HFFc6 (cell line): ENCODE results near the gene DICER1. TPM values are rescaled to one million over a fixed set of nuclear protein-coding genes. Genes with fewer than 3 reads are reported as not detected.

Experiments used
- DNase-seq: peaks from one replicate; pipeline ENCODE4 v3.0.0-alpha.2; 2018
- H3K27ac Mint-ChIP-seq: 2 replicates; pipeline ENCODE4 v1.8.0; 2020; ENCODE audit warnings: mild to moderate bottlenecking, mixed read lengths
- H3K27me3 Mint-ChIP-seq: 2 replicates; pipeline ENCODE4 v1.8.0; 2021; ENCODE audit warnings: mild to moderate bottlenecking, moderate library complexity, mixed read lengths; ENCODE audit not compliant: insufficient read depth
- H3K36me3 Mint-ChIP-seq: 2 replicates; pipeline ENCODE4 v1.8.0; 2021; ENCODE audit warnings: low read depth, mixed read lengths
- H3K4me1 Mint-ChIP-seq: 2 replicates; pipeline ENCODE4 v1.8.0; 2020; ENCODE audit warnings: low read depth, mixed read lengths
- H3K4me3 Mint-ChIP-seq: 2 replicates; pipeline ENCODE4 v1.8.0; 2020; ENCODE audit warnings: mild to moderate bottlenecking, moderate library complexity, mixed read lengths
- H3K9me3 Mint-ChIP-seq: 2 replicates; pipeline ENCODE4 v1.8.0; 2020; ENCODE audit warnings: mild to moderate bottlenecking, mixed read lengths
- total RNA-seq, 6 experiments: library from RNA; stranded (reverse); fragmentation: NEBNext Ultra II Directional; extraction: Animal tissue kit (Norgen Biotek cat#: 25700); gene quantifications; 2 replicates in 1 of 6; 3 replicates in 5 of 6; pipeline ENCODE4 v1.2.3, GENCODE V29; 2021
- TF ChIP-seq, protein P1 (sequence below): fragments of 200-600 bp; sonication (generic); IDR thresholded peaks from 2 replicates; pipeline ENCODE4 v1.5.0; 2021; ENCODE audit warnings: antibody characterized with exemption, mild to moderate bottlenecking

Gene DICER1
- total RNA-seq, 6 experiments from 2014 or later, result 34.0 to 40.0 (median 37.6) TPM

DNA sequence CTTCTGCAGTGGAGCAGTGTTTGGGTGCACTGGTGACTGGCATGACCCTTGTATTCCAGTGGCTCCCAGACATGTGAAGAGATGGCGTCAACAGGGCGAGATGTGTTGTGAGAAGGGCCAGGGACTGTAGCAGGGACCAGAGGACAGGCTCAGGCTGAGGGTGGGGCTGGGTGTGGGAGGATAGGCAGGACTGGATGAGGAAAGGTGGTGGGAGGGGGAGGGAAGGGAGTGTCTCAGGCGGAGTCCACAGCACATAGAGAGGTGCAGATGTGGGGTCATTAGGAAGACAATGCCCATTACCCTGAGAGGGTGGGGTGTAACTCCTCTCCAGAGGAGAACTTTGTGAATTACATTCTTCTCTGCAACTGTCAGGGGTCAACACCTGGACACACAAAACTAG lies 78.5 kb downstream of the DICER1 start:
- Mint-ChIP-seq H3K4me1 (no peaks in the 10 kb centered on the region), H3K36me3 (no peaks in the 10 kb centered on the region), H3K4me3 (no peak overlapping the region), H3K9me3 (no peaks in the 10 kb centered on the region), H3K27ac (no peak overlapping the region), H3K27me3 (peaks cover 6% of the 10 kb centered on the region)
- DNase-seq, result no peak
- TF ChIP-seq, protein P1, sequence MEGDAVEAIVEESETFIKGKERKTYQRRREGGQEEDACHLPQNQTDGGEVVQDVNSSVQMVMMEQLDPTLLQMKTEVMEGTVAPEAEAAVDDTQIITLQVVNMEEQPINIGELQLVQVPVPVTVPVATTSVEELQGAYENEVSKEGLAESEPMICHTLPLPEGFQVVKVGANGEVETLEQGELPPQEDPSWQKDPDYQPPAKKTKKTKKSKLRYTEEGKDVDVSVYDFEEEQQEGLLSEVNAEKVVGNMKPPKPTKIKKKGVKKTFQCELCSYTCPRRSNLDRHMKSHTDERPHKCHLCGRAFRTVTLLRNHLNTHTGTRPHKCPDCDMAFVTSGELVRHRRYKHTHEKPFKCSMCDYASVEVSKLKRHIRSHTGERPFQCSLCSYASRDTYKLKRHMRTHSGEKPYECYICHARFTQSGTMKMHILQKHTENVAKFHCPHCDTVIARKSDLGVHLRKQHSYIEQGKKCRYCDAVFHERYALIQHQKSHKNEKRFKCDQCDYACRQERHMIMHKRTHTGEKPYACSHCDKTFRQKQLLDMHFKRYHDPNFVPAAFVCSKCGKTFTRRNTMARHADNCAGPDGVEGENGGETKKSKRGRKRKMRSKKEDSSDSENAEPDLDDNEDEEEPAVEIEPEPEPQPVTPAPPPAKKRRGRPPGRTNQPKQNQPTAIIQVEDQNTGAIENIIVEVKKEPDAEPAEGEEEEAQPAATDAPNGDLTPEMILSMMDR, result no peak

DNA sequence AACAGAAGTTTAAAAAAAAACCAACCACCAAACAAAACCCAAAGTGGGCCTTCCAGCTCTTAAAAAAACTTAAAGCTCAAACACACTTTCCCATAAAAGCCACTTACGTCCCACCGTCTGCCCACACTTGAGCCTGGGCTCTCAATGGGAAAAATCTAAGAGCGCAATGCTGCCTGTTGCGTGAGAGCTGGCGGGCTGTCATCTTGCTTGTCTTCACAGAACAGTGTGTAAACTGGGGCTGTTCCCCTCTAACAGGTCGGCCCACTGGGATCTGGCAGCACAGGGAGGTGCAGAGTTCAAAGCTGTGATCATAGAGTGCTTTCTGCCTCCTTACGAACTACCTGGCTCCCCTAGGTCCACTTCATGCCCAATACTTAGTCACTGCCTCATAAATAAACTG lies 80.0 kb downstream of the DICER1 start:
- peaks cover 11% of the 10 kb centered on the region for H3K27me3 Mint-ChIP-seq
- no peak overlapping the region for H3K4me3 Mint-ChIP-seq
- DNase-seq, result no peak
- H3K27ac Mint-ChIP-seq, result no peak overlapping the region
- no peaks in the 10 kb centered on the region for H3K4me1 Mint-ChIP-seq
- TF ChIP-seq, protein P1, result no peak
- no peaks in the 10 kb centered on the region for H3K9me3 Mint-ChIP-seq
- no peaks in the 10 kb centered on the region for H3K36me3 Mint-ChIP-seq

GRCh38 chr14:95075789-95076188 lies 81.5 kb downstream of the DICER1 start:
- TF ChIP-seq, protein P1, result no peak
- Mint-ChIP-seq H3K27me3 (peaks cover 22% of the 10 kb centered on the region), H3K4me1 (no peaks in the 10 kb centered on the region), H3K27ac (no peak overlapping the region), H3K36me3 (no peaks in the 10 kb centered on the region), H3K4me3 (no peak overlapping the region), H3K9me3 (no peaks in the 10 kb centered on the region)
- no peak for DNase-seq

- TF ChIP-seq, protein P1, result no peak
- Mint-ChIP-seq H3K36me3 (no peaks in the 10 kb centered on the region), H3K9me3 (no peaks in the 10 kb centered on the region), H3K4me3 (no peak overlapping the region), H3K27ac (no peak overlapping the region), H3K4me1 (no peaks in the 10 kb centered on the region), H3K27me3 (peaks cover 26% of the 10 kb centered on the region)
- DNase-seq, result no peak
Measured at GRCh38 chr14:95073947-95074346, 83.4 kb downstream of the DICER1 start.

- Mint-ChIP-seq H3K9me3 (no peaks in the 10 kb centered on the region), H3K36me3 (no peaks in the 10 kb centered on the region), H3K4me1 (no peaks in the 10 kb centered on the region), H3K27ac (no peak overlapping the region), H3K4me3 (no peak overlapping the region), H3K27me3 (peaks cover 27% of the 10 kb centered on the region)
- TF ChIP-seq, protein P1, result no peak
- no peak for DNase-seq
Measured at GRCh38 chr14:95072310-95072905, 84.9 kb downstream of the DICER1 start.
